Ishikawa (cell line): ENCODE data around the gene SPATA31D4.

Experiments used
- CEBPB ChIP-seq: IDR thresholded peaks from 2 replicates; pipeline ENCODE4 v1.6.1; 2012
- CREB1 ChIP-seq: IDR thresholded peaks from 2 replicates; pipeline ENCODE4 v1.6.1; 2012; ENCODE audit warnings: low read depth
- EGR1 ChIP-seq: IDR thresholded peaks from 2 replicates; pipeline ENCODE4 v1.6.1; 2012
- EP300 ChIP-seq: IDR thresholded peaks from 2 replicates; pipeline ENCODE4 v1.6.1; 2012; ENCODE audit warnings: borderline replicate concordance
- FOXM1 ChIP-seq: IDR thresholded peaks from 2 replicates; pipeline ENCODE4 v1.6.1; 2012; ENCODE audit warnings: low read depth, borderline replicate concordance
- NFIC ChIP-seq: IDR thresholded peaks from 2 replicates; pipeline ENCODE4 v1.6.1; 2012
- RAD21 ChIP-seq: IDR thresholded peaks from 2 replicates; pipeline ENCODE4 v1.6.1; 2012; ENCODE audit warnings: low read depth
- REST ChIP-seq: IDR thresholded peaks from 2 replicates; pipeline ENCODE4 v1.6.1; 2012; ENCODE audit warnings: low read depth, mild to moderate bottlenecking
- TAF1 ChIP-seq: IDR thresholded peaks from 2 replicates; pipeline ENCODE4 v1.6.1; 2012; ENCODE audit warnings: low read depth, mild to moderate bottlenecking
- TCF12 ChIP-seq: IDR thresholded peaks from 2 replicates; pipeline ENCODE4 v1.6.1; 2012; ENCODE audit warnings: low read depth
- USF1 ChIP-seq: IDR thresholded peaks from 2 replicates; pipeline ENCODE4 v1.6.1; 2012
- YY1 ChIP-seq: IDR thresholded peaks from 2 replicates; pipeline ENCODE4 v1.6.1; 2012; ENCODE audit warnings: low read depth
- ZBTB7A ChIP-seq: IDR thresholded peaks from 2 replicates; pipeline ENCODE4 v1.6.1; 2012; ENCODE audit warnings: low read depth
- TF ChIP-seq, protein P1 (sequence below): IDR thresholded peaks from 2 replicates; pipeline ENCODE4 v1.6.1; 2012

GRCh38 chr9:81902196-81902595 is 26.0 kb upstream of the SPATA31D4 start:
- TF ChIP-seq NFIC (no peak), EP300 (no peak), CREB1 (no peak), REST (no peak), TAF1 (no peak), CEBPB (no peak), FOXM1 (no peak), ZBTB7A (no peak), EGR1 (no peak), YY1 (no peak), USF1 (no peak), TCF12 (no peak), RAD21 (no peak)
- TF ChIP-seq, protein P1, sequence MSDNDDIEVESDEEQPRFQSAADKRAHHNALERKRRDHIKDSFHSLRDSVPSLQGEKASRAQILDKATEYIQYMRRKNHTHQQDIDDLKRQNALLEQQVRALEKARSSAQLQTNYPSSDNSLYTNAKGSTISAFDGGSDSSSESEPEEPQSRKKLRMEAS: no peak
